ENCODE results near the gene ABT1. TPM values are rescaled to one million over a fixed set of nuclear protein-coding genes. Genes with fewer than 3 reads are reported as not detected.

ABT1 gene
- total RNA-seq, 1 donor from 2014 or later = 25.5 TPM

DNA sequence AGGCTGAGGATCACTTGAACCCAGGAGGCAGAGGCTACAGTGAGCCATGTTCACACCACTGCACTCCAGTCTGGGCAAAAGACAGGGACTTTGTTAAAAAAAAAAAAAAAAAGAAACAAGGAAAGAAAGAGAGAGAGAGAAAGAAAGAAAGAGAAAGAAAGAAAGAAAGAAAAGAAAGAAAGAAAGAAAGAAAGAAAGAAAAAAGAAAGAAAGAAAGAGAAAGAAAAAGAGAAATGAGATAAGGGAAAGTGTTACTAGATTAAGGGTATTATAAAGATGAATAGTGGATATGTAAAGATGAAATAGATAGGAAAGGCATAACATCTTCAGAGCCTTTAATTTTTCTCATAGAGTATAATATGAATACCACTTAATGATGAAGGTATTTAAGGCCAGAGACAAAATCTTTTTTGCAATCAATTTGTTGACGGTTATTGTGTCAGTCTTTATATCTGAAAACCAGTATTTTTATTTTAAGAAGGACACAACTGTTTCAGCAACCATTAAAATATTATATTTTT, 26.6 kb downstream of the ABT1 start:
- Mint-ChIP-seq H3K27ac (no peak overlapping the region), H3K4me1 (ENCODE audit: low read depth) (no peaks in the 10 kb centered on the region), H3K27me3 (peaks cover 3% of the 10 kb centered on the region), H3K4me3 (ENCODE audit: low read depth) (no peak overlapping the region), H3K36me3 (ENCODE audit: insufficient read depth) (no peaks in the 10 kb centered on the region), H3K9me3 (ENCODE audit: low read depth) (peaks cover 8% of the 10 kb centered on the region)
- TF ChIP-seq, protein P1, sequence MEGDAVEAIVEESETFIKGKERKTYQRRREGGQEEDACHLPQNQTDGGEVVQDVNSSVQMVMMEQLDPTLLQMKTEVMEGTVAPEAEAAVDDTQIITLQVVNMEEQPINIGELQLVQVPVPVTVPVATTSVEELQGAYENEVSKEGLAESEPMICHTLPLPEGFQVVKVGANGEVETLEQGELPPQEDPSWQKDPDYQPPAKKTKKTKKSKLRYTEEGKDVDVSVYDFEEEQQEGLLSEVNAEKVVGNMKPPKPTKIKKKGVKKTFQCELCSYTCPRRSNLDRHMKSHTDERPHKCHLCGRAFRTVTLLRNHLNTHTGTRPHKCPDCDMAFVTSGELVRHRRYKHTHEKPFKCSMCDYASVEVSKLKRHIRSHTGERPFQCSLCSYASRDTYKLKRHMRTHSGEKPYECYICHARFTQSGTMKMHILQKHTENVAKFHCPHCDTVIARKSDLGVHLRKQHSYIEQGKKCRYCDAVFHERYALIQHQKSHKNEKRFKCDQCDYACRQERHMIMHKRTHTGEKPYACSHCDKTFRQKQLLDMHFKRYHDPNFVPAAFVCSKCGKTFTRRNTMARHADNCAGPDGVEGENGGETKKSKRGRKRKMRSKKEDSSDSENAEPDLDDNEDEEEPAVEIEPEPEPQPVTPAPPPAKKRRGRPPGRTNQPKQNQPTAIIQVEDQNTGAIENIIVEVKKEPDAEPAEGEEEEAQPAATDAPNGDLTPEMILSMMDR (IDR thresholded peaks at IDR 0.05; ENCODE audit: unreplicated experiment) = no peak
- no peak for DNase-seq (ENCODE audit: low spot score, unreplicated experiment)

DNA sequence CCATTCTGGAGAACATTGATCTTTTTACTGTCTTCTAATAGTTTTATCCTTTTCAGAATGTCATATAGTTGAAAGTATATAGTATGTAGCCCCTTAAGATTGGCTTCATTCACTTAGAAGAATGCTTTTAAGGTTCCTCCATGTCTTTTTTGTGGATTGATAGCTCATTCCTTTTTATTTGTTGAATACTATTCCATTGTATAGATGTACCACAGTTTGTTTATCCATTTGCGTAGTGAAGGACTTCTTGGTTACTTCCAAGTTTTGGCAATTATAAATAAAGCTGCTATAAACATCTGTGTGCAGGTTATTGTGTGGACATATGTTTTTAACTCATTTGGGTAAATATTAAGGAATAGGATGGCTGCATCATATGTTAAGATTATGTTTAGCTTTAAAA, 27.8 kb downstream of the ABT1 start:
- Mint-ChIP-seq H3K9me3 (ENCODE audit: low read depth) (peaks cover 10% of the 10 kb centered on the region), H3K36me3 (ENCODE audit: insufficient read depth) (no peaks in the 10 kb centered on the region), H3K27me3 (peaks cover 3% of the 10 kb centered on the region), H3K4me1 (ENCODE audit: low read depth) (no peaks in the 10 kb centered on the region), H3K27ac (no peak overlapping the region), H3K4me3 (ENCODE audit: low read depth) (no peak overlapping the region)
- no peak for DNase-seq (ENCODE audit: low spot score, unreplicated experiment)
- TF ChIP-seq, protein P1 (IDR thresholded peaks at IDR 0.05; ENCODE audit: unreplicated experiment) = no peak

DNA sequence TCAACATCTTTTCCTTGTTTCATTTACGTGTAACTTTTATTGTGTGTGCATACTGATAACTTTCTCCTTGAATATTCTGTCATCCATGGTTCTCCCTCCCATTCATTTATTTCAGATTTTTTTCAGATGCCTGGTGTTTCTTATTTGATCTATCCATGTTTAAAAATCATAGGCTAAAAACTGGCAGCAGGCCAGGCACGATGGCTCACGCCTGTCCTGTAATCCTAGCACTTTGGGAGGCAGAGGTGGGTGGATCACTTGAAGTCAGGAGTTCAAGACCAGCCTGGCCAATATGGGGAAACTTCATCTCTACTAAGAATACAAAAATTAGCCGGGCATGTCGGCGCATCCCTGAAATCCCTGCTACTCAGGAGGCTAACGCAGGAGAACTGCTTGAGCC, 31.1 kb downstream of the ABT1 start:
- TF ChIP-seq, protein P1 (IDR thresholded peaks at IDR 0.05; ENCODE audit: unreplicated experiment) = no peak
- Mint-ChIP-seq H3K27me3 (no peaks in the 10 kb centered on the region), H3K4me3 (ENCODE audit: low read depth) (no peak overlapping the region), H3K4me1 (ENCODE audit: low read depth) (no peaks in the 10 kb centered on the region), H3K9me3 (ENCODE audit: low read depth) (peaks cover 10% of the 10 kb centered on the region), H3K27ac (no peak overlapping the region), H3K36me3 (ENCODE audit: insufficient read depth) (no peaks in the 10 kb centered on the region)
- DNase-seq (ENCODE audit: low spot score, unreplicated experiment) = no peak

DNA sequence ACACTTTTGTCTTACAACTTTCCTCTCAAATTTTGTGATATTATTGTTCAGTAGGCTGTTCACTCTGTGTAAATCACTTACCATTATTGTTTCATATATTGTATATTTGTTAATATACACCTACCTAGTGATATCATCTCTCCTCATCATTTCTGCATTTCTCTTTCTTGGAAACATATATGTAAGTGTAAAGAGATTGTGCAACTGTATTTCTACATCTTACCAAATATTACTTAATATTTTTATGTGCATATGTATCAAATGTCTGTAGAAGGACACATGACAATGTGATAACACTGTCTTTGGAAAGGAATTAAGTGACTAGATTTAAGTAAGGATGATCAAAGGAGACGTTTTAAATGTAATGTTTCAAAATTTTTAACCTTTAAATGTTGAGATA, 32.6 kb downstream of the ABT1 start:
- TF ChIP-seq, protein P1 (IDR thresholded peaks at IDR 0.05; ENCODE audit: unreplicated experiment) = no peak
- peaks cover 3% of the 10 kb centered on the region for H3K36me3 Mint-ChIP-seq (ENCODE audit: insufficient read depth)
- DNase-seq (ENCODE audit: low spot score, unreplicated experiment) = no peak
- H3K9me3 Mint-ChIP-seq (ENCODE audit: low read depth) = peaks cover 9% of the 10 kb centered on the region
- no peaks in the 10 kb centered on the region for H3K27me3 Mint-ChIP-seq
- H3K27ac Mint-ChIP-seq = no peak overlapping the region
- H3K4me3 Mint-ChIP-seq (ENCODE audit: low read depth) = no peak overlapping the region
- no peaks in the 10 kb centered on the region for H3K4me1 Mint-ChIP-seq (ENCODE audit: low read depth)

DNA sequence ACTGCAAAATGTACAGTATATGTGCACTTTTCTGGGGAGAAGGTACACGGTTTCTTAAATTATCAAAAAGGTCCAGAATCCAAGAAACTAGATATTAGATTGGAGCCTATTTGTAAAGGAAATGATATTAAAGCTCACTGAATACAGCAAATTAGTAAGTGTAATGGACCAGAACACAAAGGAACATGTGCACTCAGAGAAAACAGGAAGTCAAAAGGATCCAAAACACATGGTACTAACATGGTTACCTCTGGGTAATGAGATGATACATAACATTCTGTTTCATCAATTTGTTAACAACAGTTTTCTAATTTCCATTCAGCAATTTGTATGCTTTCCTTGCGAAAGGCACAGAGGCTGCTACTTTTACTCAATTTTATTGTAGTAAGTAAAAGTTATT, 44.1 kb downstream of the ABT1 start:
- Mint-ChIP-seq H3K4me1 (ENCODE audit: low read depth) (peaks cover 19% of the 10 kb centered on the region), H3K27ac (no peak overlapping the region), H3K36me3 (ENCODE audit: insufficient read depth) (peaks cover 54% of the 10 kb centered on the region), H3K27me3 (no peaks in the 10 kb centered on the region), H3K9me3 (ENCODE audit: low read depth) (peaks cover 19% of the 10 kb centered on the region), H3K4me3 (ENCODE audit: low read depth) (no peak overlapping the region)
- TF ChIP-seq, protein P1 (IDR thresholded peaks at IDR 0.05; ENCODE audit: unreplicated experiment) = no peak
- no peak for DNase-seq (ENCODE audit: low spot score, unreplicated experiment)
